Mononuclear cell (primary cell): ENCODE results near the gene RETREG1. TPM values are rescaled to one million over a fixed set of nuclear protein-coding genes. Genes with fewer than 3 reads are reported as not detected.

Experiments used
- H3K27me3 ChIP-seq: 2 replicates; pipeline ENCODE4 v1.6.0; 2011; ENCODE audit warnings: low read length, control low read depth; ENCODE audit not compliant: insufficient read depth
- H3K4me1 ChIP-seq: 2 replicates; pipeline ENCODE4 v1.5.1; 2011; ENCODE audit warnings: mild to moderate bottlenecking, low read length, control low read depth; ENCODE audit not compliant: insufficient read depth
- H3K4me3 ChIP-seq: 2 replicates; pipeline ENCODE4 v1.5.1; 2011; ENCODE audit warnings: mild to moderate bottlenecking, low read length, moderate library complexity
- H3K9me3 ChIP-seq: 2 replicates; pipeline ENCODE4 v1.5.1; 2011; ENCODE audit warnings: low read depth, mild to moderate bottlenecking, control low read depth, low read length
- total RNA-seq: library from RNA; depleted of rRNA; stranded (reverse); fragments of >200 nt; gene quantifications from one replicate; pipeline ENCODE4 v1.2.3, GENCODE V29; 2012

The RETREG1 gene
- total RNA-seq, 1 donor = 14.7 TPM

GRCh38 chr5:16597946-16598694 lies 18.7 kb downstream of the RETREG1 start:
- H3K27me3 ChIP-seq = no peaks in the 10 kb centered on the region
- H3K4me3 ChIP-seq = no peak overlapping the region
- no peaks in the 10 kb centered on the region for H3K9me3 ChIP-seq
- peaks cover 10% of the 10 kb centered on the region for H3K4me1 ChIP-seq

DNA sequence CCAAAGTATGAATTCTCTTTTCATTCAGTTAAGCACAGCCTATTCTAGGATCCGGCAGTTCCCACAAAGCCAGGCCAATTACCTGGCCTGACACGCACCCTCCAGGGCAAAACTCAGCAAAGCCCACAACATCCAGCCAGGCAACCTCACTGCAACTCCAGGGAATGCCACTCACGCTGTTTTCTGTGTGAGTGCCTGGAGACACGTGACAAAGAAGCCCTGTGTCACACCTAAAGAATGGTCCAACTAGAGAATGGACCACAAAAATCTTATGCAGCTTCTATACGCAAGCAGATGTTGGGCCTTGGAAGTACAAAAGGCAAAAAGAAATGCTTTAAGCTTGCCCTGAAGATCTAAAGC lies 20.2 kb downstream of the RETREG1 start:
- Histone ChIP-seq H3K4me3 (no peak overlapping the region), H3K9me3 (no peaks in the 10 kb centered on the region), H3K27me3 (no peaks in the 10 kb centered on the region), H3K4me1 (peaks cover 10% of the 10 kb centered on the region)

GRCh38 chr5:16595881-16596580 lies 20.8 kb downstream of the RETREG1 start:
- Histone ChIP-seq H3K9me3 (no peaks in the 10 kb centered on the region), H3K4me3 (no peak overlapping the region), H3K27me3 (no peaks in the 10 kb centered on the region), H3K4me1 (peaks cover 8% of the 10 kb centered on the region)

DNA sequence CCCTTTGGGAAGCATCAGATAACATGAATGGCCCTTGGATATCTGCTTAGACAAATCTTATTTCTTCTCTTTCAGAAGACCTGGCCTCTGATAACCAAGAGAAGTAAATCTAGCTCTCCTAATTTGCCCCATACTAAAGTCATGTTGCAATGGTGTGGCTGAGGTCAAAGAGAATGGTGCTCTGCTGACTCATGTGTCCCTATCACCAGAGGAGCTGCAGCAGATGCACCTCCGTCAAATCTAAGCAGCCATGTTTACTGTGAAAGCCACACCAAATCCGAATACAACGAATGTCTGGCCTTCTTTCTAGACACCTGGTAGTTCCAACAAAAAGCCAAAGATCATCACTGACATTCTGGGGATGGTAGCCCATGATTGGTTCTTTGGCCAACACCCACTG lies 23.2 kb downstream of the RETREG1 start:
- Histone ChIP-seq H3K4me1 (no peaks in the 10 kb centered on the region), H3K27me3 (no peaks in the 10 kb centered on the region), H3K4me3 (no peak overlapping the region), H3K9me3 (no peaks in the 10 kb centered on the region)

DNA sequence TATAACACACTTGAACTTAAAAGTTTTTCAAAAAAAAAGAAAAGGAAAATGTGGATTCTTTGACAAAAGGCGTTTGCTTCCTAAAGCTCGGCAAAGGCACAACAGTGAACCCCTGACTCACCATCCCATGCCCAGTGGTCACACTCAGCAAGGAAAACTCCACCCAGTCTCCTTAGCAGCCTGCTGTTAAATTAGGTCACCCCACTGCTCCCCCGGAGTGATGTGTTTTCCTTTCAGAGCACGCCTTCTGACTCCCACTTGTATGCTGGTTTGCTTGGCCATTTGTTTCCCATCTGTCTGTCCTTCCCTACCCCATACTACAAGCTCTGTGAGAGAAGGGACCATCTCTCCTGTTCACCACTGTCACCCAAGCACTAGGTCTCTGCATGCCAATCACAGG lies 23.8 kb downstream of the RETREG1 start:
- Histone ChIP-seq H3K9me3 (no peaks in the 10 kb centered on the region), H3K27me3 (no peaks in the 10 kb centered on the region), H3K4me3 (no peak overlapping the region), H3K4me1 (no peaks in the 10 kb centered on the region)

GRCh38 chr5:16592255-16592654 lies 24.5 kb downstream of the RETREG1 start:
- H3K4me3 ChIP-seq = no peak overlapping the region
- no peaks in the 10 kb centered on the region for H3K9me3 ChIP-seq
- H3K27me3 ChIP-seq = no peaks in the 10 kb centered on the region
- H3K4me1 ChIP-seq = no peaks in the 10 kb centered on the region

GRCh38 chr5:16590685-16591084 lies 26.1 kb downstream of the RETREG1 start:
- Histone ChIP-seq H3K27me3 (no peaks in the 10 kb centered on the region), H3K4me1 (no peaks in the 10 kb centered on the region), H3K4me3 (no peak overlapping the region), H3K9me3 (no peaks in the 10 kb centered on the region)

DNA sequence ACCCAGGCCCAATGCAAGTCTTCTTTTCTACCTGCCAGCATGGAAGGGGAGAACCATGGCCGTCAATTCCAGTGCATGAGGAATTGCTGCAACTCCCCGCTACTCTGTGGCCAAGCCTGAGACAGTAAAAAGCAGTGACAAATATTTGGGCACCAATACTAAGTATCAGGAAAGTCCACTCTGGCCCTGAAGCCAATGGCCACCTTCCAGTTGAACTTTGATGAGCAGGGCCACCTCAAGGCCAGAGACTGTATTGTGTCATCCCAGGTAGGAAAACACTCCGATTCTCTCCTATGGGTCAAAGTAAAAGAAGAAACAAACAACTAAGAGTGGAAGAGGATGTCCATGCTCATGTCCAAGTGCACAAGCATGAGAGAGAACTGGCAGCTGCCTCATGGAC lies 27.1 kb downstream of the RETREG1 start:
- no peaks in the 10 kb centered on the region for H3K27me3 ChIP-seq
- no peaks in the 10 kb centered on the region for H3K9me3 ChIP-seq
- H3K4me3 ChIP-seq = no peak overlapping the region
- H3K4me1 ChIP-seq = no peaks in the 10 kb centered on the region

- Histone ChIP-seq H3K4me1 (no peaks in the 10 kb centered on the region), H3K4me3 (no peak overlapping the region), H3K9me3 (no peaks in the 10 kb centered on the region), H3K27me3 (no peaks in the 10 kb centered on the region)
These were observed 28.2 kb downstream of the RETREG1 start for GRCh38 chr5:16588434-16589214.

GRCh38 chr5:16586556-16586955 lies 30.2 kb downstream of the RETREG1 start:
- Histone ChIP-seq H3K9me3 (no peaks in the 10 kb centered on the region), H3K4me3 (no peak overlapping the region), H3K4me1 (no peaks in the 10 kb centered on the region), H3K27me3 (no peaks in the 10 kb centered on the region)

GRCh38 chr5:16585041-16585667 lies 31.6 kb downstream of the RETREG1 start:
- Histone ChIP-seq H3K4me1 (no peaks in the 10 kb centered on the region), H3K4me3 (no peak overlapping the region), H3K27me3 (no peaks in the 10 kb centered on the region), H3K9me3 (no peaks in the 10 kb centered on the region)

DNA sequence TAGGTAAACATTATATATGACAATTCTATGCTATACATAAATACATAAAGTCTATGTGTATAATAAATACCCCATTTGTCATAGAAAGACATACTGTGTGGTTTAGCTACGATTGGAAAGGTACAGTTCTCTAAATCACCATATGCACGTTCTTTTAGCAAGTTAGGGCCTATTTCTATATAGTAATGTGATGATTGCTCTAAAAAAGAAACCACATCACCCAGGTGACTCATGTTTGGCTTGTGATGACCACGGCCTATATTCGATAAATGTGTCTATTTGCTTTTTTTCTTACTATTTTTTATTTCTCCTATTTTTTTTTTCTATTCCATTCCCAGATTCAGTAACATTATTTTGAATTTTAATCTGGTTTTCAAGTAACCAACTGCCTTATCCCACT lies 34.7 kb downstream of the RETREG1 start:
- H3K27me3 ChIP-seq = no peaks in the 10 kb centered on the region
- no peak overlapping the region for H3K4me3 ChIP-seq
- H3K4me1 ChIP-seq = no peaks in the 10 kb centered on the region
- no peaks in the 10 kb centered on the region for H3K9me3 ChIP-seq

DNA sequence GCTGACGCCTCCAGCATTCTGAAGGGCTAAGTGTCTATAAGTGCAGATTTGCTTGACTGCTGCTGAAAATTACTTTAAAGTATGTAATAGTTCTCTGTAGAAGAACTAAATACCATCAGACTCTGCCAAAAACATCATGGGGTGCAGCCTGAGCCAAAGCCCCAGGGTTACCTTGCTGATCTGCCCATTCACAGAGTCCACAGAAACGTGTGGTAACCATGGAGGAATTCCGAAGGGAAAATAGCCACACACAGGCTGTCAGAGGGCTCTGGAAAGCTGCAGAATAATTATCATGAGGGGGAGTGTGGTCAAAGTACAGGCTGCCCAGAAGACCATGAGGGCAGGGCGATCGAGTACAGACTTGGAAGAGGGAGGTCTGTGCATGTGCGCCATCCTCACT lies 36.4 kb downstream of the RETREG1 start:
- Histone ChIP-seq H3K4me1 (no peaks in the 10 kb centered on the region), H3K27me3 (no peaks in the 10 kb centered on the region), H3K4me3 (no peak overlapping the region), H3K9me3 (no peaks in the 10 kb centered on the region)

DNA sequence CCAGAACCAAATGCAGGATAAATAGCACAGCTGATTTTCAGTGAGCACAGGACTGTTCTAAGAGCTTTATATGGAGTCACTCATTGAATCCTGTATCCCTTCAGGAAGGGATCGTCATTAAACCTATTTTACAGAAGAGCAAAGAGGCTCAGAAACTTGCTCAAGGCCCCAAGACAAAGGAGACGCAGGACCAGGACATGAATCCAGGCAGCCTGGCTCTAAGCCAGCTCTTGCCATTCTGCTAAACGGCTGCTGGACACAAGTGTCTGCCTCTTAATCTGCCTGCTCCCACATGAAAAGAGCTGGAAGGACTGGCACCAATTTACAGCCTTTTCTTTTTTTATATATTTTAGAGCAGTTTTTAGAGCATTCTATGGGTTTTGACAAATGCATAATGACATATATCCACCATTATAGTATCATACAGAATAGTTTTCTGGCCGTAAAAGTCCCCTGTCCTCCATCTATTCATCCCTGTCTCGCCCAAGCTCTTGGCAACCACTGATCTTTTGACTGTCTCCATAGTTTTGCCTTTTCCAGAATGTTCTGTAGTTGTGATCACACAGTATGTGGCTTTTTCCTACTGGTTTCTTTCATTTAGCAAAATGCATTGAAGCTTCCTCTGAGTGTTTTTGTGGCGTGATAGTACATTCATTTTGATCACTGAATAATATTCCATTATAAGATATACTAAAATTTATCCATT lies 37.5 kb downstream of the RETREG1 start:
- Histone ChIP-seq H3K4me1 (no peaks in the 10 kb centered on the region), H3K4me3 (no peak overlapping the region), H3K27me3 (no peaks in the 10 kb centered on the region), H3K9me3 (no peaks in the 10 kb centered on the region)
